ENCODE data around the gene ETFBKMT. TPM values are rescaled to one million over a fixed set of nuclear protein-coding genes. Genes with fewer than 3 reads are reported as not detected.
"Not testable (repeated sequence)": the region's sequence is repeated elsewhere in the genome, so short reads cannot be mapped to it uniquely, and the experiment has no call there.

Gene ETFBKMT
- total and polyA plus RNA-seq, 2 of the 4 experiments (the other 2 are of a cell fraction), result 1.2 to 2.5 TPM

- WGBS, 2 experiments (ENCODE audit: extremely low coverage in 2 of 2, insufficient read length in 1 of 2), result no CpG with 5 or more reads among the region's 2 CpGs
These were observed 10.1 kb downstream of the ETFBKMT start for GRCh38 chr12:31669582-31669981.

More at GRCh38 chr12:31669582-31669981, 10.1 kb downstream of the ETFBKMT start:
- ATAC-seq (ENCODE audit: low read depth); H4K5ac ChIP-seq (ENCODE audit: low read depth, low read length); H2BK5ac ChIP-seq (ENCODE audit: low read depth, low read length, poor library complexity, severe bottlenecking); H3K14ac ChIP-seq (replicated peaks; ENCODE audit: low read depth, low read length); intact Hi-C loops (cut with micrococcal nuclease); BruUV-seq (replicated peaks); H3K4me3 ChIP-seq (ENCODE audit: insufficient read depth, low read depth, low read length); H2BK15ac ChIP-seq (ENCODE audit: low read depth, low read length); dilution Hi-C loops (cut with HindIII; ENCODE audit: low sequenced_read_pairs, unreplicated experiment); H2AK5ac ChIP-seq (ENCODE audit: low read depth, low read length); H2BK120ac ChIP-seq (ENCODE audit: low read depth, low read length); H3K27ac ChIP-seq (ENCODE audit: insufficient read depth, low read length); H3K4ac ChIP-seq (ENCODE audit: low read depth, low read length); H3K9me3 ChIP-seq (ENCODE audit: control insufficient read depth, insufficient read depth, low read length); H4K8ac ChIP-seq (ENCODE audit: low read depth in 2 of 2, low read length in 2 of 2); H3K4me1 ChIP-seq (ENCODE audit: control insufficient read depth, insufficient read depth, low read length); POLR2A ChIA-PET (ENCODE audit: unreplicated experiment); H3K23ac ChIP-seq (ENCODE audit: low read depth, low read length); H2BK20ac ChIP-seq (ENCODE audit: low read depth, low read length); DNase-seq; CTCF ChIA-PET; H3K36me3 ChIP-seq (ENCODE audit: control insufficient read depth, insufficient read depth, low read length); H2AFZ ChIP-seq (replicated peaks; ENCODE audit: low read length, poor library complexity); H3K9me1 ChIP-seq (ENCODE audit: insufficient read depth, low read length); H3K27me3 ChIP-seq (ENCODE audit: control insufficient read depth, insufficient read depth, low read length); H4K20me1 ChIP-seq (ENCODE audit: insufficient read depth, low read length); H3K9ac ChIP-seq (ENCODE audit: low read depth, low read length); H4K91ac ChIP-seq (ENCODE audit: insufficient read depth, low read depth, low read length); H3K18ac ChIP-seq (ENCODE audit: low read depth, low read length); H2AK9ac ChIP-seq (replicated peaks; ENCODE audit: low read depth, low read length, poor library complexity); H3K4me2 ChIP-seq (ENCODE audit: low read depth, low read length); H3K56ac ChIP-seq (ENCODE audit: extremely low read depth, insufficient read depth, low read length); H3K79me1 ChIP-seq (ENCODE audit: low read depth in 1 of 2, low read length in 2 of 2): not testable (repeated sequence)
- in situ Hi-C loops (cut with MboI; ENCODE audit: low sequenced_read_pairs), result loop anchor here (25.0 kb wide), 2 partner anchors 393 to 1018 kb away; partner anchors contain the start of gene DNM1L
